22Rv1 (cell line): Measurements from ENCODE around the gene SLIT1.

Source experiments
- H3K27ac ChIP-seq: fragments of 450-650 bp; 2 replicates; pipeline ENCODE4 v1.5.1; 2017
- CTCF ChIP-seq: fragments of 450-650 bp; IDR thresholded peaks from 2 replicates; pipeline ENCODE4 v1.5.1; 2017; ENCODE audit warnings: mild to moderate bottlenecking
- ZFX ChIP-seq: fragments of 450-650 bp; IDR thresholded peaks from 2 replicates; pipeline ENCODE4 v1.6.1; 2017; ENCODE audit warnings: antibody characterized with exemption, borderline replicate concordance

Gene SLIT1

GRCh38 chr10:97007417-97007816 is 178.3 kb downstream of the SLIT1 start:
- TF ChIP-seq CTCF (no peak), ZFX (no peak)
- H3K27ac ChIP-seq, result no peak overlapping the region

GRCh38 chr10:97006364-97006763 is 179.4 kb downstream of the SLIT1 start:
- TF ChIP-seq ZFX (no peak), CTCF (no peak)
- no peak overlapping the region for H3K27ac ChIP-seq

DNA sequence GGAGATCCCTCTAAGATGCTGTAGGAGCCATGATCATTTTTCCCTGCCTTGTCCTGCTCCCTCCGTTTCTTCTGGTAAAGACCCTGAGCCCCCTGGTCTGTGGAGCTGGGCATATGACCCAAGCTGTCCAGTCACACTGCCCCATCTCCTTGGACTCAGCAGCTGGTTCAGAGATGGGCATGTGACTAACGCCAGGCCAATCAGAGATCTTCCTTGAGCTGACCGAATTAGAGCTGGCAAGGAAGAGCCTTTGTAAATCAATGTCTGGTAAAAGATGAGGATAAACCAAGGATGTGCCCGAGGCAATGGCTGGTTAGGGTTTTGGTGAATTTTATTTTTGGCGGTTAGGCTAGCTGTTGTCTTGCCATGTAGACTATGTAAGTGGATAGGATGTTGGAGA is 180.4 kb downstream of the SLIT1 start:
- H3K27ac ChIP-seq, result no peak overlapping the region
- no peak for TF ChIP-seq CTCF
- no peak for TF ChIP-seq ZFX

GRCh38 chr10:97004591-97004990 is 181.2 kb downstream of the SLIT1 start:
- TF ChIP-seq ZFX, result no peak
- TF ChIP-seq CTCF, result no peak
- H3K27ac ChIP-seq, result no peak overlapping the region

- no peak for TF ChIP-seq CTCF
- TF ChIP-seq ZFX, result no peak
- no peak overlapping the region for H3K27ac ChIP-seq
Measured at GRCh38 chr10:97003804-97004201, 182.0 kb downstream of the SLIT1 start.

- TF ChIP-seq CTCF (no peak), ZFX (no peak)
Measured at GRCh38 chr10:97003151-97003803, 182.5 kb downstream of the SLIT1 start.

GRCh38 chr10:97002670-97003069 is 183.1 kb downstream of the SLIT1 start:
- no peak overlapping the region for H3K27ac ChIP-seq

More at GRCh38 chr10:97003151-97003803, 182.5 kb downstream of the SLIT1 start:
- no peak overlapping the region for H3K27ac ChIP-seq

More at GRCh38 chr10:97002670-97003069, 183.1 kb downstream of the SLIT1 start:
- TF ChIP-seq ZFX, result no peak
- no peak for TF ChIP-seq CTCF
